Skin of body (tissue), 2 donors: ENCODE data around the gene PGA3. TPM values are rescaled to one million over a fixed set of nuclear protein-coding genes. Genes with fewer than 3 reads are reported as not detected.
"Not testable (repeated sequence)": the region's sequence is repeated elsewhere in the genome, so short reads cannot be mapped to it uniquely, and the experiment has no call there.

Source experiments
- DNase-seq: peaks from one replicate; lab custom pipeline; 2025; lab: John Stamatoyannopoulos, UW
- total RNA-seq: library from RNA; depleted of rRNA; stranded (reverse); fragments of >200 nt; gene quantifications from one replicate; pipeline ENCODE4 v1.2.3, GENCODE V29; 2014

The PGA3 gene
- total RNA-seq: 0.89 TPM

DNA sequence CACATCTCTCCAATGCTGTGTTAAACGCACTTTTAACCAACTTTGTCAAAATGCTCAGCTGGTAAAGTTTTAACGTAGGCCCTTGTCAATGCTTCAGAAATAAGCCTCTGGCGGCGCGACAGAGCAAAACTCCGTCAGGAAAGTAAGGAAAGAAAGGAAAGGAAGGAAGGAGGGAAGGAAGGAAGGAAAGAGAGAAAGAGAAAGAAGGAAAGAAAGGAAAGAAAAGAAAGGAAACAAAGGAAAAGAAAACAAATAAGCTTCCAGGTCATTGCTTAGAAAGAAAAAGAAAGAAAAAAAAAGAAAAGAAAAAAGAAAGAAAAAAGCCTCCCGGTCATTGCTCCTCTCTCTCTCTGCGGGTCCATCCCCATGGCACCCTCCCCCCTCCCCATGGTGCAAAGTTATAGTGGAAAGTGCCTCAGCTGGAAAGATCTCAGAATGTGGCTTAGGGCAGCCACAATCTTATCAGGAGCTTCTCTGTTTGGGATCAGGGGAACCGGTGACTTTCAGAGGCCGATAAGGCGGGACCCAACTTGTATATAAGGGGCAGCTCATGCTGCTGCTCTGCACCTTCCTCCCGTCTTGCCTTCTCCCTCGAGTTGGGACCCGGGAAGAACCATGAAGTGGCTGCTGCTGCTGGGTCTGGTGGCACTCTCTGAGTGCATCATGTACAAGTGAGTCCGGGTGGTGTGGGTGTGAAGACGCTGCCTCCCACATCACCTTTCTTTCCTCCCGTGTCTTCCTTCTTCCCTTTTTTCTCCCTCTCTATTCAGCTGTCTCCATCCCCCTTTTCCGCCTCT, at the start of gene PGA3:
Gene PGA3, plus strand, starts transcription at position 566 of the 797 bp plus-strand sequence. Its CDS starts 50 bp downstream, at position 616.
- DNase-seq: not testable (repeated sequence)

GRCh38 chr11:61153593-61154095, 49.7 kb upstream of the PGA3 start:
- DNase-seq: no peak

GRCh38 chr11:61154528-61154927, 48.8 kb upstream of the PGA3 start:
- no peak for DNase-seq

DNA sequence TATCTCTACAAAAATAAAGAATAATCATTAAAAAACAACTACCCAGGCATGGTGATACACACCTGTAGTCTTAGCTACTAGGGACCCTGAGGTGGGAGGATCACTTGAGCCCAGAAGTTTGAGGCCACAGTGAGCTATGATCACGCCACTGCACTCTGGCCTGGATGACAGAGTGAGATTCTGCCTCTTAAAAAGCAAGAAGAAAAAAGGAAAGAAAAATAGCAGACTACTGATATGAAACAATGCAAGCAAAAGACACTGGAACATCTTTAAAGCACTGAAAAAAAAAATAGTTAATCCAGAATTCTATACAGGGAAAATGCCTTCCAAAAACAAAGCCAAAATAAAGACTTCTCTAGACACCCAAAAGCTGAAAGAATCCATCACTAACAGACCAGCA, 48.0 kb upstream of the PGA3 start:
- no peak for DNase-seq

DNA sequence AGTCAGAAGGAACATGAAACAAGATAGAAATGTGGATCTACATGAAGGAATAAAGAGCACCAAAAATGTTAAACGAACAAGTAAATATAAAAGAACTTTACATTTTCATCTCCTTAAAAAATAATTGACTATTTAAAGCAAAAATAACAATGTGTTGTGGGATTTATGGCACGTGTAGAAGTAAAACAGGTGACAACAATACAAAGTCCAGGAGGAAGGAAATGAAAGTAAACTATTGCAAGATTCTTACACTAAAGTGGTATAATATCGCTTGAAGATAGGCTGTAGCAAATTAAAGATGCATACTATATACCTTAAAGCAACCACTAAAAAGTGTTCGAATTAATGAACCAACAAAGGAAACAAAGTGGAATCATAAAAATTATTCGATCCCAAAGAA, 47.6 kb upstream of the PGA3 start:
- no peak for DNase-seq

DNA sequence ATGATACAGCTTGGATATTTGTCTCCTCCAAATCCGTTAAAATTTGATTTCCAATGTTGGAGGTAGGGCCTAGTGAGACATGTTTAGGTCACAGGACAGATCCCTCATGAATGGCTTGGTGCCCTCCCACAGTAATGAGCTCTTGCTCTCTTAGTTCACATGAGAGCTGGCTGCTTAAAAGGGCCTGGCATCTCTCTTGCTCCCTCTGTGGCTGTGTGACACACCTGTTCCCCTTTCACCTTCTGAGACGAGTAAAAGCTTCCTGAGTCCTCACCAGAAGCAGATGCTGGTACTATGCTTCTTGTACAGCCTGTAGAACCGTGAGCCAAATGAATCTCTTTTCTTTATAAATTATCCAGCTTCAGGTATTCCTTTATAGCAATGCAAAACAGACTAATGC, 45.6 kb upstream of the PGA3 start:
- DNase-seq: no peak

DNA sequence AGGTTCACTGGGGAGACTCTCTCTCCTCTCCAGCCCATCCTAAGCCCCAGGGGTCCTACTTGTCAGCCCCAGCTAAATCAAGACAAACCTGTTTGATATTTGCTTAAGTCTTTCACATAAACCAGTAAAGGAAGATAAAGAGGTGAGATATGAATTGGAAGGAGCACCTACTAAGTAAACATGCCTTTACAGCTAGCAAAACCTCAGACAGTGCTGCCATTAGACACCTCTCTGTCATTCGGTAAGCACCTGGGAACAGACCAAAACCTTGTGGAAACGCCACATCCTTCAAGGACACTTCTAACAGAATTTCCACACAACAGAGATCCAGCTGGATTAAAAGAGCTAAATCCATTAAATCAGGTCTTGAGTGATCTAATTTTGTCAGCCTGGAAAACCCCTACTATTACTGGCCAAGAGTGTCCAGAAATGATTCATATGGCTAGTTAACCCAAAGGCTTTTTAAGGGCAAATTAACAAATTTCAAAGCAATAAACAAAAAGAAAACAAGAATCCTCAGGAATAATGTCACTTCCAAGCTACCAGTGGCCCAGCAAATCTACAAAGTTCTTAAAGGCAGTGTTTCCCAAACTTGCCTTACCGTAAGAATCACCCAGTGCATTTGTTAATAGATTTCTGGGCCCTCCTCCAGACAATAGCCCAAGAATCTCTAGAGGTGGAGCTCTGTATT, 44.5 kb upstream of the PGA3 start:
- no peak for DNase-seq

GRCh38 chr11:61160487-61161189, 42.7 kb upstream of the PGA3 start:
- no peak for DNase-seq

- DNase-seq: peak; percentile 66
Observed at GRCh38 chr11:61161190-61162091, 41.9 kb upstream of the PGA3 start, which contains the start of gene VPS37C. VPS37C (minus strand) TSS chr11:61161426; CDS start chr11:61138829, 22,597 bp downstream.

GRCh38 chr11:61162092-61162941, 41.0 kb upstream of the PGA3 start:
- DNase-seq: no peak

GRCh38 chr11:61163021-61163420, 40.3 kb upstream of the PGA3 start:
- no peak for DNase-seq

GRCh38 chr11:61163714-61164605, 39.4 kb upstream of the PGA3 start:
- DNase-seq: no peak

- DNase-seq: no peak
Observed at GRCh38 chr11:61164606-61165424, 38.5 kb upstream of the PGA3 start.

DNA sequence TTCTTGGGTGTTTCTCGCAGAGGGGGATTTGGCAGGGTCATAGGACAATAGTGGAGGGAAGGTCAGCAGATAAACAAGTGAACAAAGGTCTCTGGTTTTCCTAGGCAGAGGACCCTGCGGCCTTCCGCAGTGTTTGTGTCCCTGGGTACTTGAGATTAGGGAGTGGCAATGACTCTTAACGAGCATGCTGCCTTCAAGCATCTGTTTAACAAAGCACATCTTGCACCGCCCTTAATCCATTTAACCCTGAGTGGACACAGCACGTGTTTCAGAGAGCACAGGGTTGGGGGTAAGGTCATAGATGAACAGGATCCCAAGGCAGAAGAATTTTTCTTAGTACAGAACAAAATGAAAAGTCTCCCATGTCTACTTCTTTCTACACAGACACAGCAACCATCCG, 37.5 kb upstream of the PGA3 start:
- not testable (repeated sequence) for DNase-seq

DNA sequence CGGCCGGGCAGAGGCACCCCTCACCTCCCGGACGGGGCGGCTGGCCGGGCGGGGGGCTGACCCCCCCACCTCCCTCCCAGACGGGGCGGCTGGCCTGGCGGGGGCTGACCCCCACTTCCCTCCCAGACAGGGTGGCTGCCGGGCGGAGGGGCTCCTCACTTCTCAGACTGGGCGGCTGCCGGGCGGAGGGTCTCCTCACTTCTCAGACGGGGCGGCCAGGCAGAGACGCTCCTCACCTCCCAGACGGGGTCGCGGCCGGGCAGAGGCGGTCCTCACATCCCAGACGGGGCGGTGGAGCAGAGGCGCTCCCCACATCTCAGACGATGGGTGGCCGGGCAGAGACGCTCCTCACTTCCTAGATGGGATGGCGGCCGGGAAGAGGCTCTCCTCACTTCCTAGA, 37.0 kb upstream of the PGA3 start:
- DNase-seq: not testable (repeated sequence)

GRCh38 chr11:61168042-61168688, 35.1 kb upstream of the PGA3 start:
- DNase-seq: no peak

- DNase-seq: no peak
Observed at GRCh38 chr11:61168800-61169199, 34.5 kb upstream of the PGA3 start.
